Loucy (cell line): ENCODE results near the gene UBASH3A.

ENCODE experiments used
- EZH2phosphoT487 ChIP-seq: fragments of 200-600 bp; IDR thresholded peaks from 2 replicates; pipeline ENCODE4 v1.6.1; 2018; ENCODE audit warnings: antibody characterized with exemption, mild to moderate bottlenecking, moderate library complexity, borderline replicate concordance
- TF ChIP-seq, protein P1 (sequence below): fragments of 200-600 bp; sonication (generic); conservative IDR thresholded peaks from 2 replicates; pipeline ENCODE4 v1.5.1; 2014; ENCODE audit warnings: mild to moderate bottlenecking, antibody characterized with exemption, low read length

DNA sequence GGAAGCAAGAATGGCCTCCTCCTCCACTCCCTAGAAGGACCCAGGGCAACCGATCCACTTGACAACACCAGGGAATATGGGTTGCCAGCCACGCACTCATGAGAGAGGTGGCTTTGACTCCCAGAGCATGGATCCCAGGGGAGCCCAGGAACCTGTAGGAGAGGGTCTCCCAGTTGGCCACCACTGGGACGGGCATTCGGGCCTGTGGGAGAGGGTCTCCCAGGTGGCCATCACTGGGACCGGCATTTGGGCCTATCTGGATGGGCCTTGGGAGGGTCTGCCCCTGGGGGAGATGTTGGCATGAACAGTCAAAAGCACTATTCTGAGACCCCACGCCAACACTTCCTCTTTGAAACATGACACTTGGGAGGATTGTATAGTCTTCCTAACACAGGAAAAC, 37.9 kb upstream of the UBASH3A start:
- TF ChIP-seq, protein P1, sequence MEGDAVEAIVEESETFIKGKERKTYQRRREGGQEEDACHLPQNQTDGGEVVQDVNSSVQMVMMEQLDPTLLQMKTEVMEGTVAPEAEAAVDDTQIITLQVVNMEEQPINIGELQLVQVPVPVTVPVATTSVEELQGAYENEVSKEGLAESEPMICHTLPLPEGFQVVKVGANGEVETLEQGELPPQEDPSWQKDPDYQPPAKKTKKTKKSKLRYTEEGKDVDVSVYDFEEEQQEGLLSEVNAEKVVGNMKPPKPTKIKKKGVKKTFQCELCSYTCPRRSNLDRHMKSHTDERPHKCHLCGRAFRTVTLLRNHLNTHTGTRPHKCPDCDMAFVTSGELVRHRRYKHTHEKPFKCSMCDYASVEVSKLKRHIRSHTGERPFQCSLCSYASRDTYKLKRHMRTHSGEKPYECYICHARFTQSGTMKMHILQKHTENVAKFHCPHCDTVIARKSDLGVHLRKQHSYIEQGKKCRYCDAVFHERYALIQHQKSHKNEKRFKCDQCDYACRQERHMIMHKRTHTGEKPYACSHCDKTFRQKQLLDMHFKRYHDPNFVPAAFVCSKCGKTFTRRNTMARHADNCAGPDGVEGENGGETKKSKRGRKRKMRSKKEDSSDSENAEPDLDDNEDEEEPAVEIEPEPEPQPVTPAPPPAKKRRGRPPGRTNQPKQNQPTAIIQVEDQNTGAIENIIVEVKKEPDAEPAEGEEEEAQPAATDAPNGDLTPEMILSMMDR = no peak
- TF ChIP-seq EZH2phosphoT487 = no peak
